ENCODE results near the gene STK25.
"Not testable (repeated sequence)": the region's sequence is repeated elsewhere in the genome, so short reads cannot be mapped to it uniquely, and the experiment has no call there.

STK25 gene

DNA sequence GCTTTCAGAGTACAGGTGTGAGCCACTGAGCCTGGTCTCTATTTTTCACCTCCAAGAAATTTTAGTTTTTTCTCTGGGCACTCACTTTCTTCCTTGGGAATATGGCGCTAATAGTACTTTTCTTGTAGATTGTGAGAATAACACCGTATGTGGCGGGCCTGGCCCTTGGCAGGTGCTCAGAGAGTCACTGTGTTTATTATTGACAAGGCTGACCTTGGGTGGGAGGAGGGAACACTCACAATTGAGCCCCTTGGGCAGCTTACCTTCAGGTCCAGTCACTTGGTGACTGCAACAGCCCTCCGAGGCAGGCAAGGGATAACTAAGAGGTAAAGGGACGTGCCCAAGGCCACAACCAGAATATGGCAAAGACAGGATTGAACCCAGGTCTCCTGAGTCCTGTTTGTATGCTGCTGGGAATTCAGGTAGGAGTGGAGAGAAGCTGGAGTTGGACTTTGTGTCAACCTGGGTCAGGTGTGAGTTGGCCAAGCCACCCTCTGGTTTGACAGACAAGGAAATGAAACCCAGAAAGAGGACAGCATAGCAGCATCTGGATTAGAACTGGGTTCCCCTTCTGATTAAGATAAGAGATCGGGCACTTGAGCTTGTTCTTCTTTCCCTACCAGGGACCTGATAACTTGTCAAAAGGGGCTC is 2.8 kb upstream of the STK25 start:
- Histone ChIP-seq H3K9me3 (ENCODE audit: severe bottlenecking) (no peaks in the 10 kb centered on the region), H3K27ac (ENCODE audit: poor library complexity, severe bottlenecking) (no peak overlapping the region), H3K36me3 (ENCODE audit: low read depth) (no peaks in the 10 kb centered on the region), H3K4me1 (ENCODE audit: insufficient read depth, poor library complexity, severe bottlenecking) (no peaks in the 10 kb centered on the region), H3K4me3 (ENCODE audit: severe bottlenecking) (no peak overlapping the region), H3K27me3 (ENCODE audit: insufficient read depth, poor library complexity, severe bottlenecking) (no peaks in the 10 kb centered on the region)
- DNase-seq (ENCODE audit: low spot score) (no peak), ATAC-seq (ENCODE audit: low read depth) (no peak)
- TF ChIP-seq, protein P1, sequence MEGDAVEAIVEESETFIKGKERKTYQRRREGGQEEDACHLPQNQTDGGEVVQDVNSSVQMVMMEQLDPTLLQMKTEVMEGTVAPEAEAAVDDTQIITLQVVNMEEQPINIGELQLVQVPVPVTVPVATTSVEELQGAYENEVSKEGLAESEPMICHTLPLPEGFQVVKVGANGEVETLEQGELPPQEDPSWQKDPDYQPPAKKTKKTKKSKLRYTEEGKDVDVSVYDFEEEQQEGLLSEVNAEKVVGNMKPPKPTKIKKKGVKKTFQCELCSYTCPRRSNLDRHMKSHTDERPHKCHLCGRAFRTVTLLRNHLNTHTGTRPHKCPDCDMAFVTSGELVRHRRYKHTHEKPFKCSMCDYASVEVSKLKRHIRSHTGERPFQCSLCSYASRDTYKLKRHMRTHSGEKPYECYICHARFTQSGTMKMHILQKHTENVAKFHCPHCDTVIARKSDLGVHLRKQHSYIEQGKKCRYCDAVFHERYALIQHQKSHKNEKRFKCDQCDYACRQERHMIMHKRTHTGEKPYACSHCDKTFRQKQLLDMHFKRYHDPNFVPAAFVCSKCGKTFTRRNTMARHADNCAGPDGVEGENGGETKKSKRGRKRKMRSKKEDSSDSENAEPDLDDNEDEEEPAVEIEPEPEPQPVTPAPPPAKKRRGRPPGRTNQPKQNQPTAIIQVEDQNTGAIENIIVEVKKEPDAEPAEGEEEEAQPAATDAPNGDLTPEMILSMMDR (IDR thresholded peaks at IDR 0.05; ENCODE audit: poor library complexity, severe bottlenecking): no peak

- Histone ChIP-seq H3K9me3 (ENCODE audit: severe bottlenecking) (no peaks in the 10 kb centered on the region), H3K4me1 (ENCODE audit: insufficient read depth, poor library complexity, severe bottlenecking) (no peaks in the 10 kb centered on the region), H3K36me3 (ENCODE audit: low read depth) (no peaks in the 10 kb centered on the region), H3K27me3 (ENCODE audit: insufficient read depth, poor library complexity, severe bottlenecking) (no peaks in the 10 kb centered on the region), H3K4me3 (ENCODE audit: severe bottlenecking) (peak overlapping the region; percentile 54), H3K27ac (ENCODE audit: poor library complexity, severe bottlenecking) (peak overlapping the region; percentile 64)
- TF ChIP-seq, protein P1 (IDR thresholded peaks at IDR 0.05; ENCODE audit: poor library complexity, severe bottlenecking): no peak
- ATAC-seq (ENCODE audit: low read depth) (no peak), DNase-seq (ENCODE audit: low spot score) (no peak)
These were observed 886 bp upstream of the STK25 start for GRCh38 chr2:241509155-241509784.

- ATAC-seq (ENCODE audit: low read depth) (peak; percentile 54), DNase-seq (ENCODE audit: low spot score) (no peak)
- TF ChIP-seq, protein P1 (IDR thresholded peaks at IDR 0.05; ENCODE audit: poor library complexity, severe bottlenecking): peak; percentile 28
- Histone ChIP-seq H3K4me1 (ENCODE audit: insufficient read depth, poor library complexity, severe bottlenecking) (no peaks in the 10 kb centered on the region), H3K27me3 (ENCODE audit: insufficient read depth, poor library complexity, severe bottlenecking) (no peaks in the 10 kb centered on the region), H3K9me3 (ENCODE audit: severe bottlenecking) (no peaks in the 10 kb centered on the region), H3K4me3 (ENCODE audit: severe bottlenecking) (peak overlapping the region; percentile 54), H3K27ac (ENCODE audit: poor library complexity, severe bottlenecking) (peak overlapping the region; percentile 64), H3K36me3 (ENCODE audit: low read depth) (no peaks in the 10 kb centered on the region)
These were observed 749 bp downstream of the STK25 start for GRCh38 chr2:241507430-241508239.

DNA sequence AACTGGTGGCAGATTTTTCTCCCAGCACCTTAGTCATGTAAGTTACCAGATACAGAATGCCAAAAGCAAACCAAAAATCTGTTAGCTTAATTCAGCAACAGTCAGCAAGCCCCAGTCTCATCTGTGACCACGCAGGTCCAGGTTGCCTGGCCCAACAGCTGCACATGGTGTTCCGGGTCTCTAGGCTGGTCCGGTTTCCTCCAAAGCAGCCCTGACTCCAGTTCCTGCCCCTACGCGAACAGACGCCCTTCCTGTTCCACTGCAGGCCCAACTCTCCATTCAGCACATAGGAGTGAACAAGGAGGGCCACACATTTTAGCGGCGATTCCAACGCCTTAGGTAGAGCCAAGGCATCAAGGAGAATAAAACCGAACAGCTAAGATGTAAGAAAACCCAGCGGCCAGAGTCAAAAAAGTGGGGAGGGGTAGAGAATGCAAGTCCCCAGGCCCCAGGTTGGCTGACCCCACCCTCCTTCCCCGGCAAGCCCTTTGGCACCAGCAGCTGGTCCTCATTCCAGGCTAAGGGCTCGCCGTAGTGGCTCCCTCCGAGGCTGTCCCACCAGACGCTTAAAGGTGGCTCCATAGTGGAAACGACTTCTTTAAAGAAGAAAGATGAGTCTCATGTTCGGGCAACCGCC is 1.5 kb downstream of the STK25 start:
- Histone ChIP-seq H3K27me3 (ENCODE audit: insufficient read depth, poor library complexity, severe bottlenecking) (no peaks in the 10 kb centered on the region), H3K27ac (ENCODE audit: poor library complexity, severe bottlenecking) (peak overlapping the region; percentile 64), H3K4me3 (ENCODE audit: severe bottlenecking) (peak overlapping the region; percentile 54), H3K36me3 (ENCODE audit: low read depth) (peaks cover 2% of the 10 kb centered on the region; the same call in 1 of the 2 replicates), H3K4me1 (ENCODE audit: insufficient read depth, poor library complexity, severe bottlenecking) (no peaks in the 10 kb centered on the region), H3K9me3 (ENCODE audit: severe bottlenecking) (no peaks in the 10 kb centered on the region)
- TF ChIP-seq, protein P1 (IDR thresholded peaks at IDR 0.05; ENCODE audit: poor library complexity, severe bottlenecking): no peak
- DNase-seq (ENCODE audit: low spot score) (no peak), ATAC-seq (ENCODE audit: low read depth) (no peak)

DNA sequence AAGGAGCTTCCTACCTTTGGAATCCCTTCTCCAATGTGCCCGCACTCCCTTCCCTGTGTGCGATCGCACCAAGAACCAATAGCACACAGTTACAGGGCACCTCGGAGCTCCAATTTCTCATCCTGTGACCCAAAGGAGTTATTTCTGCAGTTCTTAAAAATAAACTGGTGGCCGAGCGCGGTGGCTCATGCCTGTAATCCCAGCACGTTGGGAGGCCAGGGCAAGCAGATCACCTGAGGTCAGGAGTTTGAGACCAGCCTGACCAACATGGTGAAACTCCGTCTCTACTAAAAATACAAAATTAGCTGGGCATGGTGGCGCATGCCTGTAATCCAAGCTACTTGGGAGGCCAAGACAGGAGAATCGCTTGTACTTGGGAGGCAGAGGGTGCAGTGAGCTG is 2.1 kb downstream of the STK25 start:
- not testable (repeated sequence) for H3K36me3 ChIP-seq (ENCODE audit: low read depth); H3K27ac ChIP-seq (ENCODE audit: poor library complexity, severe bottlenecking); H3K4me3 ChIP-seq (ENCODE audit: severe bottlenecking); H3K9me3 ChIP-seq (ENCODE audit: severe bottlenecking); DNase-seq (ENCODE audit: low spot score); ATAC-seq (ENCODE audit: low read depth); H3K4me1 ChIP-seq (ENCODE audit: insufficient read depth, poor library complexity, severe bottlenecking); H3K27me3 ChIP-seq (ENCODE audit: insufficient read depth, poor library complexity, severe bottlenecking)

All from RWPE2 (cell line).